HG02870 (cell line): Measurements from ENCODE around the gene CACNA1C.

ENCODE experiments used
- ATAC-seq: cut with Tn5 transposase; IDR thresholded peaks from one replicate; pipeline ENCODE4 v1.9.1; 2021; ENCODE audit warnings: mild to moderate bottlenecking, moderate library complexity; ENCODE audit not compliant: unreplicated experiment

CACNA1C gene

GRCh38 chr12:2333491-2334195 lies 280.9 kb downstream of the CACNA1C start:
- no peak for ATAC-seq

DNA sequence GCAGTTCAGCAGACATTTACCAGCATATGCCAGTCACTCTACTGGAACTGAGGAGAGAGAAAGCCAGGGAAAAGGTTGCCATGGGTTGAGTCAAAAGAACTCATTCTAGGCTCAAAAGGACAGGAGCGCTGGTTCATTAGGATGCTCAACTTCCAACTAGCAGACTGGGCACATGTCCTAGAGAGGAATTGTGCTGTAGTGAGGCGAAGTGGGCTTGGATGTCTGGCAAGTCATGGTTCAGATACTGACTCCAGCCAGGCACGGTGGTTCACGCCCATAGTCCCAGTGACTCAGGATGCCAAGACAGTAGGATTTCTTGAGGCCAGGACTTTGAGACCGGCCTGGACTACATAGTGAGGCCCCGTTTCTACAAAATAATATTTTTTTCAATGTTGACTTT lies 281.5 kb downstream of the CACNA1C start:
- no peak for ATAC-seq

GRCh38 chr12:2334689-2335088 lies 281.9 kb downstream of the CACNA1C start:
- no peak for ATAC-seq

- ATAC-seq = no peak
Observed at GRCh38 chr12:2335109-2335508, 282.3 kb downstream of the CACNA1C start.

DNA sequence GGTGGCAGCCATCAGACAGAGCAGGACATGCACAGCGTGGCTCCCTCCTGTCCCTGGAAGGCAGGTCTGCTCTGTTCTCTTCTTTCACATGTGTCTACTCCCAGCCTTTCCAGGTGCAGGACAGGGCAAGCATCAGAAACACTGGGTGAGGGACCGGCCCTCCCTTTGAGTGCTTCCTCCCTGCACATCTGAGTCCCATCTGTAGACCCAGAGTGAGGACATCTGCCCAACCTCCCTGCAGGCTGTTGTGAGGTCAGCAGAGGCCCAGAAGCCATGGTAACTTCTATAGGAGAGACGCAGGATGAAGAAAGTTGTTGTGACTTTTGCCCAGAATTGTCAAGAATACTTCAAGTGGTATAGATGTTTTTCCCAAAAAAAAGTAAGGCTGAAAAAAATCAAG lies 282.7 kb downstream of the CACNA1C start:
- no peak for ATAC-seq

GRCh38 chr12:2335916-2336315 lies 283.1 kb downstream of the CACNA1C start:
- no peak for ATAC-seq

DNA sequence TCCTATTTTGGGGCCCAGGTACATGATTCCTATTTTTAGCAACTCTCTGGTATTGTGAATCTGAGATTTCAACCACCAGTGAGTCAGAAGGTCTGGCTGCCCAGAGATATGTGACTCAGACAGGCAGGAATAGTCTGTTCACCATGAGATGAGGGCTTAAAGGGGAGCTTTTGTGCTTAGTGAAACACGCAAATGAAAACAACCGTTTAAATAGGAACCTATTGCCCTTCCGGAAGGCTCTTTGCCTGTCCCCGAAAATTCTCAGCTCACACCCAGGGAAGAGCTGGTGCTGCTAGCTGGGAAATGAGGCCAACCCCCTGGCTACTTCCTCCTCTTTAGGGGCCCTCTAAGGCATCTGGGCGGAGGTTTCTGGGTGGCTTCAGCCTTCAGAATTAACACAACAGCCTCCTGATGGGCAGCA lies 283.6 kb downstream of the CACNA1C start:
- peak; percentile 96 for ATAC-seq

GRCh38 chr12:2337031-2338010 lies 284.5 kb downstream of the CACNA1C start:
- ATAC-seq = no peak

GRCh38 chr12:2338381-2338780 lies 285.6 kb downstream of the CACNA1C start:
- no peak for ATAC-seq

DNA sequence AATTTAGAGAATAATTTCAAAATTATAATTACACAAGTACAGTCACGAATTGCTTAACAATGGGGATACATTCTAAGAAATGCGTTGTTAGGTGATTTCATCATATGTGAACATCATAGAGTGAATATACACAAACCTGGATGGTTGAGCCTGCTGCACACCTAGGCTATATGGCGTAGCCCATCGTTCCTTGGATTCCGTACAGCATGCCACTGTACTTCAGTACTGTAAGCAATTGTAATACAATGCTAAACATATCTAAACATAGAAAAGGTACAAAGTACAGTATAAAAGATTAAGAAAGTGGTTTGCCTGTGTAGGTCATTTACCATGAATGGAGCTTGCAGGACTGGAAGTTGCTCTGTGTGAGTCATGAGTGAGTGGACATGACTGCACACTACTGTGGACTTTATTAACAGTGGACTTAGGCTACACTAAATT lies 286.2 kb downstream of the CACNA1C start:
- no peak for ATAC-seq

GRCh38 chr12:2341051-2341751 lies 288.4 kb downstream of the CACNA1C start:
- ATAC-seq = no peak

GRCh38 chr12:2341871-2342270 lies 289.1 kb downstream of the CACNA1C start:
- no peak for ATAC-seq

DNA sequence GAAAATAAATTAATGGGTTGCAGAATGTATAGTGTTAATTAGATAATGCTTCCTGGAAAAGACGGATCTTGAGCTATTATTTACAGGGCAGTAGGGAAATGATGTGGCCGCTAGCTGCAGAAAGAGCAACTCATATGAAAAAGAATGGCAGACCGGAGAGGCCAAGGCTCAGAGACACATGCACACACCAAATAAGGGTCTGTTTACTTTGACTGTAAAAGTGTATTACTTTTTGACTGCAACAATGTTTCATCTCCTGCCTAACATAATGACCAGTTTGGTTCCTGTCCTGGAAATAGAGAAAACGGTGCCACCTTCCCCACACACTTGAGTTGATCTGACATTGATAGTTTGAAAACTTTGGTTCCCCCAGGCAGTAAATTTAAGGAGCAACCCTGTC lies 290.9 kb downstream of the CACNA1C start:
- no peak for ATAC-seq

- ATAC-seq = no peak
Observed at GRCh38 chr12:2344476-2344875, 291.7 kb downstream of the CACNA1C start.

DNA sequence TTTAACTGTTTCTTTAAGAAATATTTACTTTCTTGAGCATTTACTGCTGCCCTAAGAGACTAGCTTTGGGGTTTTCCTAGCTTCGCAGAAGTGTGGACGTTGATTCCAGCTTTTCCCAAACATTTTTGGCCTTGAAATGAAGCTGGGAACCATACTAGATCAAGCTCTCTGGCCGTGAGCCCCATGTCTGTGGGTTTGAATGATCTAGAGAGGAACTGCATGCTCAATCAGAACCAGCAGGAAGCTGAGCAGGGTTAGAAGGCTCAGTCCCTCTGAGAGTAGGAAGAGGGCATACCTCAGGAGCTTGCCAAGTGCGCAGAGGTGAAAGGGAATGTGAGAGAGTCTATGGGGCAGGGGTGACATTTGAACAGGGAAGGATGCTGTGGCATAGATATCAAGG lies 292.1 kb downstream of the CACNA1C start:
- no peak for ATAC-seq

- no peak for ATAC-seq
Observed at GRCh38 chr12:2345902-2346301, 293.1 kb downstream of the CACNA1C start.

DNA sequence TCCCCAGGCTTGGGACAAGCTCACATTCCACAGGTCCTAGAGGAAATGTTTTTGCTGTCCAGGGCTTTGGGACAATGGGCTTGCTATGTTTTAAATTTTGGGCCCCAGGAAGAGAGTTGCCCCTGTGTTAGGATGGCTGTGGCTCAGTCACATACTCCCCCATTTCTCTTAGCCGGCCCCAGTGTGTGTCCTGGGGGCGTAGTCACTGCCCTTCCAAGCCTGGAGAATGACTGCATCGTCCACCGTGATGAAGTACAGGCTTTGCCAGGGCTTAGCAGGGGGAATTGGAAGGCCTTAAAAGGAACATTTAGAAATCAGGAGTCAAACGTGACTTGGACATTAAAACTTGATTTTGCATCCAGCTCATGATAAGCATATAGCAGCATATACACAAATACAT lies 293.6 kb downstream of the CACNA1C start:
- ATAC-seq = no peak

DNA sequence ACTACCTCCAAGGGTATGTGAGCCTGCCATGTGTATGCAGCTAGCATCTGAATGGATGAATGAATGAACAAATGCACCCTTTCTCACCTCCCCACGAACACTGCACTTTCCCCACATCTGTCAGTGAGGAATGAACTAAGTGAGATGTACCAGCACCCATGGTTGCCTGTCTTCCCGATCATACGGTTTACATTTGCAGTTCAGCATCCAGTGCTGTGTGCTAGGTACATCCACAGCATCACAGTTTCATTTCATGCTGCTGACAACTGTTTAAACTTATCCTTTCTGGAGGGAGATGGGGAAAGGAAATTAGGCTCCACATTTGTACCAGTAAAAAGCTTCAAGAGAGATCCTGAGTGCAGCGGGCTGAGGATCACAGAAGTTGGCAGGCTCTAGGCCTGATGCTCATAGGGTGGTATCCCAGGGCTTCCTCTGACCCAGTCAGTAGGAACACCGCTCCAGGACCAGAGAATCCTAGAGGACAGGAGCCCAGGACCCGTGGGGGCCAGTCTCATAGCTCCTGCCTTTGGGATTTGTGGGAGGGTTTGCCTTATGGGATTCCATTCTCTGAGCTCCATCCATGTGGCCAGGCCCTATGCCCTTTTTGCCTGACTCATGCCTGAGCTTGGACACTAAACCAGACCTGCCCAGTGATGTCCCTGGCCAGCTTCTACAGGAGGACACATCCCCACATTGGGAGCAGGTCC lies 294.5 kb downstream of the CACNA1C start:
- no peak for ATAC-seq

DNA sequence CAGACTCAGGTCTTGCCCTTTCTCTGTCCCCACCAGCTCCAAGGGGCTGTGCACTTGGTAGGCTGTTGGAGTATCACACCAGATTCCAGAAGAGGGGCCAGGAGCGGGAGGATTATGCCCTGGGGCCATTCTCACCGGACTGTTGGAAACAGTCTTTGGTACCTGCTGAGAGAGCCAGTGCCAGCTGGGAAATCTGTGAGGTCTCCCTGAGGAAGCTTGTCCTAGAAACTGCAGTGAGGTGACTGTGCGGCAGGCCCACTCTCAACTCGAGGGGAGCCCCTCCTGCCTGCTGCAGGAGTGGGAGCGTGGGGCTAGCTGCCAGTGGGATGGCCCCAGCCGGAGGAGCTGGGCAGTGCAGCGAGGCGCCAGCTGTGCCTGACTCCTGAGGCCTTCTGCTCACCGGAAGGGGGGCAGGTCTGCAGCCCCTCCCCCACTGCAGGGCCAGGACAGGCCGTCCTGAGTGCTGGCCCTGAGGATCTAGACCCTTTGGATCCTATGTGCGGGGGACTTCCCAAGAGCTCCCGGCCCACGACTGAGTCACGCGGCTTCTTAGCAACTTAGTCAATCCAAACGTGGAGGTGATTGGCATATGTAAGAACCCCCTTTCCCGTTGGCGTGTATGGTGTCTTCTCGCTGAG lies 295.2 kb downstream of the CACNA1C start:
- no peak for ATAC-seq

GRCh38 chr12:2348482-2348852 lies 295.7 kb downstream of the CACNA1C start:
- no peak for ATAC-seq
